GM12875 (cell line): ENCODE measurements around the gene DCLK3.

Experiments
- H3K4me3 ChIP-seq: one replicate; pipeline ENCODE4 v1.5.1; 2011; ENCODE audit warnings: low read depth, low read length, control low read depth
- CTCF ChIP-seq: IDR thresholded peaks from 2 replicates; pipeline ENCODE4 v1.5.1; 2011; ENCODE audit warnings: low read depth, mild to moderate bottlenecking, control low read depth, inconsistent platforms, low read length, moderate library complexity, borderline replicate concordance; ENCODE audit not compliant: insufficient read depth

Gene DCLK3

DNA sequence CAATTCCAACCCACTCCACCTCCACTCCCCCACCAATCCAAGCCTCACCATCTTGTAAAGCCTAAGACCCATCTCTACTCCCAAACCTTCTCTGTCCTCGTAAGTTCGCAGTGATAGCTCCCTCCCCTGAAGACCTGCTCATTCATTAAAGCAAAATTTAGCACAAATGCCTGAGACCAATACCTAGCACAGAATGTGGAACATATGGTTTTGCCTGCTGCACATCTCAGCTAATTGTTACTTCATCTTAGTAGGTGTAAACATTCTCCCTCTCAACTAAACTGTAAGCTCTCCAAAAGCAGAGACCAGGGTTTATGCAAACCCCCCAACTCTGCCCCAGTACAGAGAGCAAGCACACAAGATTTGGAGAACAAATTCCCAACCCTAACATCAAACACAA, 20.5 kb downstream of the DCLK3 start:
- H3K4me3 ChIP-seq, result no peak overlapping the region
- TF ChIP-seq CTCF, result no peak

DNA sequence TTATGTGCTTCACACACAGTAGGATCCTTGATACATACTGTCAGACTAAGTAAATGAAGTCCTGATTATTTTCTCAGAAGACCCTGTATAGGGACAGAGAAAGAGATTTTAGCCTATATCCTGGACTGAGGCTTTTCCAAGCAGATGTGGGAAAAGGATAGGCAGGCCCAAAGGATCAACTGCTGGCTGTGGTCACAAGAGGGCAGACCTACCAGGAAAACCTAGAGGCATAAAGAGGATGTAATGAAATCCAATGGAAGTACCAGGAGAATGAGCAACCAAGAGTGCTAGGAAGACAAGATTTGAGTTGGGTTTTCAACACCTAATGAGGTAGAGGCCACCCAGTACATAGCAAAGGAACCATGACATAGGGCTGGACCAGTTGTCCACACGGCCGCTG, 23.1 kb downstream of the DCLK3 start:
- TF ChIP-seq CTCF, result no peak
- no peak overlapping the region for H3K4me3 ChIP-seq

DNA sequence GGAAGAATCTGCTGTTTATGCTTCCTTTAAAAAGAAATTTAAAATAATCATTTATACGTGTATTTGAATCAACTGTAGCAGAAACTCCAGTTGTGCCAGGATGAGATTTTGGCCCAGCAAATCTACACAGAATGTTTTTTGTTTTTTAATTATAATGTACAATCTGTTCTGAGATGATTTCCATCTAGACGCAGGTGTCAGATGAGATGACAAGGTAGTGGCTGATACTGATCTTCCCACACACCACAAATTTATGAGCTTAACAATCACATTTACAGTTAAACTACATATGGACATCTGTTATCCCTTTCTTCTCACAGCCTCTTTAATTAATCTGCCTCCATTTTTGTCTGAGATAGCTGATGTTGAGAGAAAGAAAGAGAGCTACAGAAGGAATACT, 23.6 kb downstream of the DCLK3 start:
- no peak for TF ChIP-seq CTCF
- H3K4me3 ChIP-seq, result no peak overlapping the region

DNA sequence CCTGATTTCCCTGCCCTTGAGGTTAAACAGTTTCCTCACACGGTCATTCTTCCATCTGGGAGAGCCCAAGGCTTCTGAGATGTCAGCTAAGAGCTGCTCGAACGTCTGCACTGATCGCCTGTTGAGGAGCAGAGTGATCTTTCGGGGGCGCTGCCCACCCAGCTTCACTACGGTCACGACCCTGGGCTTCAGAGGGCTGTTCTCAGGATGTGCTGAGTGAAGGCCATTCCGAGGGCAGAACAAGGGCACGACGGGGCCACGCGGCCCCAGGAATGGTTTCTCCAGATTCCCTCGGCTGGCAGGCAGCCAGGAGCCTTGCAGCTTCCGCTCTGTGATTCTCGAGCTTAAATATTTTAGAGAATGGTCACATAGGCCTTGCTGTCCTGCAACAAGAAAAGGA, 25.7 kb downstream of the DCLK3 start:
- no peak overlapping the region for H3K4me3 ChIP-seq
- no peak for TF ChIP-seq CTCF

GRCh38 chr3:36736301-36736700, 28.1 kb downstream of the DCLK3 start:
- no peak for TF ChIP-seq CTCF
- H3K4me3 ChIP-seq, result no peak overlapping the region

DNA sequence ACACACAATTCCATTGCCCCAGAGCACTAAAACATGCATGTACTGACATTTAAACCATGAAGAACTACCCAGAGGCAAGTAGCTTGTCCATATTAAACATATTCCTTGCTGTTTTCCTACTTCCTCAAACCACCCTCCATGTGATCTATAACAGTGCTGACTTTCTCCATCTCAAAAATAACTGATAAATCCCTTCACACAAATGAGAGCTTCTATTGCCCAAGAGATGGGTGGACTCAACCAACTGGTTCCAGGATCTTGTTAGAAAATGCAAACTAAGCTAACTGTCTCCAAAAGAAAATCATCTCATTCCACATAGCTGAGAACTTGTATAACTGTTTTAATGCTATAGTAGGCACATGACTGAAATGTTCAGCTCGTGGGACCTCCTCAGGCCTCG, 29.6 kb downstream of the DCLK3 start:
- TF ChIP-seq CTCF, result no peak
- H3K4me3 ChIP-seq, result no peak overlapping the region

DNA sequence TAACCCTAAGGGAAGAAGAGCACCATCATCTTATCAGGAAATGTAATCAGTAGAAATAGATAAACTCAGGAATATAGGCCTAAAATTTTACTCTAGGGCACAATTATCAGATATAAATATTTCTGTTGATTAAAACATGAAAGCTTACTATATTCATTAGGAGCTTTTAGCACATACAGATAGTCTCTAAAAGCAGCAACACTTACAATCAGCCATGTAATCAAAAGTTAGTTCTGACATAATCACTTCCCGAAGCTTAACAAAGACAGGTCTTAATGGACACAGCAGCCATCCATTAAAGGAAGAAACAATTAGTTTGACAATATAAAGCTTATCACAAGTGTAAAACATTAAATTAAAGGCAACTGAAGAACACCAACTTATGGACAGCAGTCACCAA, 30.6 kb downstream of the DCLK3 start:
- no peak for TF ChIP-seq CTCF

More for the DNA sequence above, 30.6 kb downstream of the DCLK3 start:
- no peak overlapping the region for H3K4me3 ChIP-seq
